Measurements from ENCODE around the gene CRTAC1.

DNA sequence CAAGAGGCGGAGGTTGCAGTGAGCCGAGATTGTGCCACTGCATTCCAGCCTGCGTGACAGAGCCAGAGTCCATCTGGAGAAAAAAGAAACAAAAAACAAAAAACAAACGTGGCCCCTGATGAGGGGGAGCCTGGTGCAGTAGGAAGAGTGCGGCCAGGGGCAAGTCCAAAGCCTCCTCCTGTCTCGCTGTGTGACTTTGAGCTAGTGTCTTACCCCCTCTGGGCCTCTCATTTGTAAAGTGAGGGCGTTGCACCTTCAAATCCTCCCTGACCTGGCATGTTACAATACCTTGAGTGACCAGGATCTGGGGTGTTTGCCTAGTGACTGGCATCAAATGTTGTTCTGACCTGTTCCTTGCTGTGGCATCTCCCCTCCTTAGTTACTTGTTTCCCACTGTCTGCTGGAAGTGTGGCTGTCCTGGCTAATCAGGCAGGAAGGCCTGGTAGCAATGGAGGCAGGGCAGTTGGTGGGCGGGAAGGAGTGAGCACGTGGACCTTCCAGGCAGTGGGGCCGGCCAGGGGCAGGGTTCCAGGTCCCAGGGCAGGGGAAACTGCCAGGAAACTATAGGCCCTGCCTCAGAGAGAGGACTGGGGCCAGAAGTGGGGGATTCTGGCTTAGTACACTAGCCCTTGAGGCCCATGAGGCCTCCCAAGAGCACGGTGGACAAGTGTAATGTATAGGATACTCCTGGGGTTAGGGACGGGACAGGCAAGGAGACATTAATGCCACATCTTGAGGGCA is 205.2 kb downstream of the CRTAC1 start:
- TF ChIP-seq FOXA1 (IDR thresholded peaks at IDR 0.05; ENCODE audit: borderline replicate concordance), result no peak
- no peak for TF ChIP-seq SMARCA4 (IDR thresholded peaks at IDR 0.05)
- TF ChIP-seq ZFP36 (IDR thresholded peaks at IDR 0.05; ENCODE audit: low read depth, low read length, partially characterized antibody), result peak; percentile 64
- TF ChIP-seq ZBTB1 (CRISPR knock-in tag; IDR thresholded peaks at IDR 0.05; ENCODE audit: borderline replicate concordance, low read depth), result no peak
- TF ChIP-seq, protein P1, sequence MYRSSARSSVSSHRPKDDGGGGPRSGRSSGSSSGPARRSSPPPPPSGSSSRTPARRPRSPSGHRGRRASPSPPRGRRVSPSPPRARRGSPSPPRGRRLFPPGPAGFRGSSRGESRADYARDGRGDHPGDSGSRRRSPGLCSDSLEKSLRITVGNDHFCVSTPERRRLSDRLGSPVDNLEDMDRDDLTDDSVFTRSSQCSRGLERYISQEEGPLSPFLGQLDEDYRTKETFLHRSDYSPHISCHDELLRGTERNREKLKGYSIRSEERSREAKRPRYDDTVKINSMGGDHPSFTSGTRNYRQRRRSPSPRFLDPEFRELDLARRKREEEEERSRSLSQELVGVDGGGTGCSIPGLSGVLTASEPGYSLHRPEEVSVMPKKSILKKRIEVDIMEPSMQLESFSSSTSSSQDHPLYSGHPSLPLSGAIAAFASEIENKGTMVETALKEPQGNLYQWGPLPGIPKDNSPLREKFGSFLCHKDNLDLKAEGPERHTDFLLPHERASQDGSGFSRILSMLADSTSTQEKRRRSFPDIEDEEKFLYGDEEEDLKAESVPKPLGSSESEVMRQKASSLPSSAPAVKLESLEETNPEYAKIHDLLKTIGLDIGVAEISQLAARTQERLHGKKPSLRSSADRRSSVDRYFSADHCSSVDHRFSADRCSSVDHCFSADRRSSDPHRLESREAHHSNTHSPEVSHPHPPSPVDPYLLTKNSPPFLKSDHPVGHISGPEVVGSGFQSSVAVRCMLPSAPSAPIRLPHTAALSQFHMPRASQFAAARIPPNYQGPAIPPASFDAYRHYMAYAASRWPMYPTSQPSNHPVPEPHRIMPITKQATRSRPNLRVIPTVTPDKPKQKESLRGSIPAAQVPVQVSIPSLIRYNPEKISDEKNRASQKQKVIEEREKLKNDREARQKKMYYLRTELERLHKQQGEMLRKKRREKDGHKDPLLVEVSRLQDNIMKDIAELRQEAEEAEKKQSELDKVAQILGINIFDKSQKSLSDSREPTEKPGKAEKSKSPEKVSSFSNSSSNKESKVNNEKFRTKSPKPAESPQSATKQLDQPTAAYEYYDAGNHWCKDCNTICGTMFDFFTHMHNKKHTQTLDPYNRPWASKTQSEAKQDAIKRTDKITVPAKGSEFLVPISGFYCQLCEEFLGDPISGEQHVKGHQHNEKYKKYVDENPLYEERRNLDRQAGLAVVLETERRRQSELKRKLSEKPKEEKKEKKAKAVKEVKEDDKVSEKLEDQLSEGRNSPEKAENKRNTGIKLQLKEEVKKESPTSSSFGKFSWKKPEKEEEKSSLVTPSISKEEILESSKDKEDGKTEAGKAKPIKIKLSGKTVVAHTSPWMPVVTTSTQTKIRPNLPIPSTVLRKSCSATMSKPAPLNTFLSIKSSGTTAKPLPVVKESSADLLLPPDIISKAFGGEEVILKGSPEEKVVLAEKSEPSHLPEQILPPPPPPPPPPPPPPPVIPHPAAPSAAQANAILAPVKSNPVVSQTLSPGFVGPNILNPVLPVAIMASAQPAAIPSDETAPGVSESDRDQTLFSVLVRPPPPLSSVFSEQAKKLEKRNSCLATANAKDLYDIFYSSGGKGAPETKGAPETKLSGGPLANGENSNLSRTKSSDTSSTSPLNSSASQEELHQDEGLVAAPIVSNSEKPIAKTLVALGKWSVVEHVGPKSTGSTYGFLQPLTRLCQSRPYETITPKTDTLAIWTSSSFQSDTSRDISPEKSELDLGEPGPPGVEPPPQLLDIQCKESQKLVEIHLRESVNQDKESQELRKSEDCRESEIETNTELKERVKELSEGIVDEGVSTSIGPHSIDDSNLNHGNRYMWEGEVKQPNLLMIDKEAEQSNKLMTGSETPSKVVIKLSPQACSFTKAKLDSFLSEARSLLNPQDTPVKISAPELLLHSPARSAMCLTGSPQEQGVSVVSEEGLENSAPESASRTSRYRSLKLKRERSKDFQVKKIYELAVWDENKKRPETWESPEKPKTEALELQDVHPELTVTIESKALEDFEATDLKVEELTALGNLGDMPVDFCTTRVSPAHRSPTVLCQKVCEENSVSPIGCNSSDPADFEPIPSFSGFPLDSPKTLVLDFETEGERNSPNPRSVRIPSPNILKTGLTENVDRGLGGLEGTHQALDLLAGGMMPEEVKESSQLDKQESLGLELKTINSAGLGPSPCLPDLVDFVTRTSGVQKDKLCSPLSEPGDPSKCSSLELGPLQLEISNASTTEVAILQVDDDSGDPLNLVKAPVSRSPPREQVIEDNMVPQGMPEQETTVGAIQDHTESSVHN (IDR thresholded peaks at IDR 0.05; ENCODE audit: borderline replicate concordance in 1 of 2, low read depth in 1 of 2), result no peak
- TF ChIP-seq, protein P2, sequence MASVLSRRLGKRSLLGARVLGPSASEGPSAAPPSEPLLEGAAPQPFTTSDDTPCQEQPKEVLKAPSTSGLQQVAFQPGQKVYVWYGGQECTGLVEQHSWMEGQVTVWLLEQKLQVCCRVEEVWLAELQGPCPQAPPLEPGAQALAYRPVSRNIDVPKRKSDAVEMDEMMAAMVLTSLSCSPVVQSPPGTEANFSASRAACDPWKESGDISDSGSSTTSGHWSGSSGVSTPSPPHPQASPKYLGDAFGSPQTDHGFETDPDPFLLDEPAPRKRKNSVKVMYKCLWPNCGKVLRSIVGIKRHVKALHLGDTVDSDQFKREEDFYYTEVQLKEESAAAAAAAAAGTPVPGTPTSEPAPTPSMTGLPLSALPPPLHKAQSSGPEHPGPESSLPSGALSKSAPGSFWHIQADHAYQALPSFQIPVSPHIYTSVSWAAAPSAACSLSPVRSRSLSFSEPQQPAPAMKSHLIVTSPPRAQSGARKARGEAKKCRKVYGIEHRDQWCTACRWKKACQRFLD (CRISPR knock-in tag; IDR thresholded peaks at IDR 0.05), result no peak
- TF ChIP-seq NFATC3 (IDR thresholded peaks at IDR 0.05), result no peak
- TF ChIP-seq, protein P3, sequence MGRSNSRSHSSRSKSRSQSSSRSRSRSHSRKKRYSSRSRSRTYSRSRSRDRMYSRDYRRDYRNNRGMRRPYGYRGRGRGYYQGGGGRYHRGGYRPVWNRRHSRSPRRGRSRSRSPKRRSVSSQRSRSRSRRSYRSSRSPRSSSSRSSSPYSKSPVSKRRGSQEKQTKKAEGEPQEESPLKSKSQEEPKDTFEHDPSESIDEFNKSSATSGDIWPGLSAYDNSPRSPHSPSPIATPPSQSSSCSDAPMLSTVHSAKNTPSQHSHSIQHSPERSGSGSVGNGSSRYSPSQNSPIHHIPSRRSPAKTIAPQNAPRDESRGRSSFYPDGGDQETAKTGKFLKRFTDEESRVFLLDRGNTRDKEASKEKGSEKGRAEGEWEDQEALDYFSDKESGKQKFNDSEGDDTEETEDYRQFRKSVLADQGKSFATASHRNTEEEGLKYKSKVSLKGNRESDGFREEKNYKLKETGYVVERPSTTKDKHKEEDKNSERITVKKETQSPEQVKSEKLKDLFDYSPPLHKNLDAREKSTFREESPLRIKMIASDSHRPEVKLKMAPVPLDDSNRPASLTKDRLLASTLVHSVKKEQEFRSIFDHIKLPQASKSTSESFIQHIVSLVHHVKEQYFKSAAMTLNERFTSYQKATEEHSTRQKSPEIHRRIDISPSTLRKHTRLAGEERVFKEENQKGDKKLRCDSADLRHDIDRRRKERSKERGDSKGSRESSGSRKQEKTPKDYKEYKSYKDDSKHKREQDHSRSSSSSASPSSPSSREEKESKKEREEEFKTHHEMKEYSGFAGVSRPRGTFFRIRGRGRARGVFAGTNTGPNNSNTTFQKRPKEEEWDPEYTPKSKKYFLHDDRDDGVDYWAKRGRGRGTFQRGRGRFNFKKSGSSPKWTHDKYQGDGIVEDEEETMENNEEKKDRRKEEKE (IDR thresholded peaks at IDR 0.05; ENCODE audit: borderline replicate concordance in 1 of 2, control insufficient read depth in 1 of 2, low read depth in 2 of 2, low read length in 1 of 2), result no peak
- TF ChIP-seq FOXM1 (IDR thresholded peaks at IDR 0.05; ENCODE audit: low read depth), result no peak
- no peak for TF ChIP-seq FOXM1 (CRISPR knock-in tag; IDR thresholded peaks at IDR 0.05; ENCODE audit: low read depth)
- TF ChIP-seq POLR2AphosphoS5 (IDR thresholded peaks at IDR 0.05; ENCODE audit: control insufficient read depth, insufficient read depth, low read depth, low read length), result no peak
